Keratinocyte (primary cell): Measurements from ENCODE around the gene TLDC2. TPM values are rescaled to one million over a fixed set of nuclear protein-coding genes. Genes with fewer than 3 reads are reported as not detected.

Experiments
- DNase-seq: peaks from one replicate; pipeline ENCODE4 v3.0.0-alpha.2; 2011; ENCODE audit warnings: low read depth, missing footprints, low spot score
- FAIRE-seq: peaks from 2 replicates; lab custom pipeline; 2011; peaks lifted over from hg19 to GRCh38; lab: Jason Lieb, UNC
- H2AFZ ChIP-seq: 2 replicates; pipeline ENCODE4 v1.6.0; 2012; ENCODE audit warnings: low read length, control low read depth, inconsistent platforms; ENCODE audit not compliant: control insufficient read depth
- H3K27ac ChIP-seq: 2 replicates; pipeline ENCODE4 v1.5.1; 2011; ENCODE audit warnings: low read length; ENCODE audit not compliant: control insufficient read depth, insufficient read depth
- H3K27me3 ChIP-seq: 3 replicates; pipeline ENCODE4 v1.6.0; 2011; ENCODE audit warnings: low read length; ENCODE audit not compliant: control insufficient read depth, insufficient read depth; ENCODE audit errors: extremely low read depth
- H3K36me3 ChIP-seq, 2 experiments: 2 replicates in 1 of 2; 3 replicates in 1 of 2; pipeline ENCODE4 v1.5.1; 2011; ENCODE audit warnings: low read length in 2 of 2, mild to moderate bottlenecking in 1 of 2; ENCODE audit not compliant: control insufficient read depth in 2 of 2, insufficient read depth in 2 of 2; ENCODE audit errors: extremely low read depth in 1 of 2
- H3K4me1 ChIP-seq: 3 replicates; pipeline ENCODE4 v1.5.1; 2011; ENCODE audit warnings: low read length; ENCODE audit not compliant: control insufficient read depth, insufficient read depth; ENCODE audit errors: extremely low read depth
- H3K4me2 ChIP-seq: 3 replicates; pipeline ENCODE4 v1.6.0; 2011; ENCODE audit warnings: low read depth, low read length; ENCODE audit not compliant: control insufficient read depth, insufficient read depth; ENCODE audit errors: extremely low read depth
- H3K4me3 ChIP-seq, 3 experiments: fragments of 200-600 bp in 1 of 3; sonication (generic) in 1 of 3; 2 replicates in 2 of 3; 3 replicates in 1 of 3; pipeline ENCODE4 v1.5.1; 2011 to 2016; ENCODE audit warnings: low read length in 3 of 3, mild to moderate bottlenecking in 3 of 3, control low read depth in 2 of 3, inconsistent platforms in 1 of 3, low read depth in 1 of 3, mixed read lengths in 1 of 3, mixed run types in 1 of 3, moderate library complexity in 1 of 3; ENCODE audit not compliant: control insufficient read depth in 2 of 3, insufficient read depth in 2 of 3; ENCODE audit errors: extremely low read depth in 1 of 3
- H3K79me2 ChIP-seq: 2 replicates; pipeline ENCODE4 v1.6.0; 2012; ENCODE audit warnings: low read length; ENCODE audit not compliant: control insufficient read depth, insufficient read depth
- H3K9ac ChIP-seq: 3 replicates; pipeline ENCODE4 v1.6.0; 2011; ENCODE audit warnings: low read length; ENCODE audit not compliant: control insufficient read depth, insufficient read depth; ENCODE audit errors: extremely low read depth
- H3K9me1 ChIP-seq: 3 replicates; pipeline ENCODE4 v1.6.0; 2011; ENCODE audit warnings: low read length; ENCODE audit not compliant: control insufficient read depth, insufficient read depth; ENCODE audit errors: extremely low read depth
- H3K9me3 ChIP-seq: 2 replicates; pipeline ENCODE4 v1.5.1; 2012; ENCODE audit warnings: low read depth, low read length; ENCODE audit not compliant: control insufficient read depth
- H4K20me1 ChIP-seq: 3 replicates; pipeline ENCODE4 v1.6.0; 2011; ENCODE audit warnings: low read length; ENCODE audit not compliant: control insufficient read depth, insufficient read depth; ENCODE audit errors: extremely low read depth
- EZH2 ChIP-seq: IDR thresholded peaks from one replicate; pipeline ENCODE4 v1.6.1; 2012; ENCODE audit warnings: inconsistent platforms, mild to moderate bottlenecking, low read length, moderate library complexity
- dilution Hi-C: fragments of 300-500 bp; cut with MboI; formaldehyde crosslinking; loops from one replicate; pipeline ENCODE4 v1.7.0; 2020; ENCODE audit warnings: low sequenced_read_pairs; ENCODE audit not compliant: extremely low pct_ligation_motif_present
- polyA plus RNA-seq, 5 experiments: library from polyadenylated mRNA; depleted of rRNA in 3 of 5; stranded (reverse) in 3 of 5; stranded (forward) in 1 of 5; unstranded in 1 of 5; fragments of >200 nt; gene quantifications; 1 replicate in 1 of 5; 2 replicates in 3 of 5; 3 replicates in 1 of 5; pipeline versions ENCODE4 v1.2.1 to v1.2.3, GENCODE V29; 2011 to 2012; ENCODE audit warnings: missing spikeins in 2 of 5, low read depth in 1 of 5, low replicate concordance in 1 of 5
- TF ChIP-seq, protein P1 (sequence below), 3 experiments: IDR thresholded peaks in 1 of 3; conservative IDR thresholded peaks in 1 of 3; optimal IDR thresholded peaks in 1 of 3; 2 replicates in 2 of 3; 3 replicates in 1 of 3; pipeline versions ENCODE3 to v1.5.1; 2011; ENCODE audit warnings: low read length in 3 of 3, mild to moderate bottlenecking in 3 of 3, moderate library complexity in 2 of 3, control low read depth in 1 of 3, inconsistent platforms in 1 of 3; ENCODE audit not compliant: insufficient read depth in 2 of 3; ENCODE audit errors: extremely low read depth in 1 of 3

The TLDC2 gene
- polyA plus RNA-seq, 1 donor (not counting 4 experiments of a cell fraction or from before 2014, with no cell fraction given), result 0.34 TPM

DNA sequence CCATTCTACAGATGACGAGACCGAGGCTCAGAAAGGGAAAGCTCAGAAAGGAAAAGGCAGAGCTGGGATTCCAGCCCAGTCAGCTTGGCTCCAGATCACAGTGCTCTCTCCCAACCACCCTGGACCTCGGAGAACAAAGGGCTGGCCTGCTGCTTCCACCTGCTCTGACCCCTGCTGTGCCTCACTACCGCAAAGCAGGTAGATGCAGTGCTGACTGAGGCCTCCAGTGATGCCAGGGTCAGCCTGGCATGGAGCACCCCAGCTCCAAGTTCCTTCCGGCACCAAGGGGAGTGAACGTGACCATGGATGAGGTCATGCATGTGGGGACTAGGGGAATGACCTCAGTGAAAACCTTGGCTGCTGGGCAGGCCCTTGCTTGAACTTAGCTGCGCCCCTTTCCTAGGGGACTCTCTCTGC lies 20.7 kb upstream of the TLDC2 start:
- FAIRE-seq, result no peak
- peak overlapping the region; percentile 44 for H3K27ac ChIP-seq
- H2AFZ ChIP-seq, result no peak overlapping the region
- no peaks in the 10 kb centered on the region for H3K27me3 ChIP-seq
- H3K9me1 ChIP-seq, result peaks cover 10% of the 10 kb centered on the region
- DNase-seq, result no peak
- H3K4me3 ChIP-seq, result no peak overlapping the region
- H4K20me1 ChIP-seq, result peaks cover 4% of the 10 kb centered on the region
- H3K79me2 ChIP-seq, result peaks cover 90% of the 10 kb centered on the region
- H3K4me1 ChIP-seq, result peaks cover 64% of the 10 kb centered on the region
- dilution Hi-C loops, result no loop called here
- no peaks in the 10 kb centered on the region for H3K9me3 ChIP-seq
- no peak for TF ChIP-seq EZH2
- H3K9ac ChIP-seq, result no peak overlapping the region
- peaks cover 4 to 22% of the 10 kb centered on the region in 2 experiments for H3K36me3 ChIP-seq
- peak overlapping the region; percentile 52 for H3K4me2 ChIP-seq

DNA sequence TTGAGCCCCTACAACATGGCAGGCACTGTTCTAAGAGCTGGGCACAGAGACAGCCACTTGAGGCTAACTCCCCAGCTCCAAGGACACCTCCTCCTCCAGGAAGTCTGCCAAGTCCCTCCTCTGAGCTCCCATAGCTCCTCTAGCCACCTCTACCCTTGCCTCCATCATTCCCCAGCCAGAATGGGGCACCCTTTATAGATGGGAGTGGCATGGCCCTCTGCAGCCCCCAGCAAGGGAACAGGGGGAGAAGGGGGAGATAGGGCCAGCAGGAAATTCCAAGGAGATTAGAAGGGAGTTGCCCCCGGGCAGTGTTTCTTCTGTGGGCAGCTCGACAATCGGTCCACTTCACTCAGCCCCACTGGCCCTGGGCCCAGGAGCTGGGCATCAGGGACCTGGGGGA lies 19.7 kb upstream of the TLDC2 start:
- Histone ChIP-seq H3K9me1 (peaks cover 10% of the 10 kb centered on the region), H3K4me2 (peak overlapping the region; percentile 42), H3K4me1 (peaks cover 73% of the 10 kb centered on the region), H3K36me3 (peaks cover 3 to 22% of the 10 kb centered on the region in 2 experiments), H3K9me3 (no peaks in the 10 kb centered on the region), H3K79me2 (peaks cover 91% of the 10 kb centered on the region), H3K27me3 (no peaks in the 10 kb centered on the region), H4K20me1 (peaks cover 4% of the 10 kb centered on the region), H3K27ac (peak overlapping the region; percentile 32), H3K9ac (no peak overlapping the region), H2AFZ (no peak overlapping the region), H3K4me3 (no peak overlapping the region)
- TF ChIP-seq, protein P1, sequence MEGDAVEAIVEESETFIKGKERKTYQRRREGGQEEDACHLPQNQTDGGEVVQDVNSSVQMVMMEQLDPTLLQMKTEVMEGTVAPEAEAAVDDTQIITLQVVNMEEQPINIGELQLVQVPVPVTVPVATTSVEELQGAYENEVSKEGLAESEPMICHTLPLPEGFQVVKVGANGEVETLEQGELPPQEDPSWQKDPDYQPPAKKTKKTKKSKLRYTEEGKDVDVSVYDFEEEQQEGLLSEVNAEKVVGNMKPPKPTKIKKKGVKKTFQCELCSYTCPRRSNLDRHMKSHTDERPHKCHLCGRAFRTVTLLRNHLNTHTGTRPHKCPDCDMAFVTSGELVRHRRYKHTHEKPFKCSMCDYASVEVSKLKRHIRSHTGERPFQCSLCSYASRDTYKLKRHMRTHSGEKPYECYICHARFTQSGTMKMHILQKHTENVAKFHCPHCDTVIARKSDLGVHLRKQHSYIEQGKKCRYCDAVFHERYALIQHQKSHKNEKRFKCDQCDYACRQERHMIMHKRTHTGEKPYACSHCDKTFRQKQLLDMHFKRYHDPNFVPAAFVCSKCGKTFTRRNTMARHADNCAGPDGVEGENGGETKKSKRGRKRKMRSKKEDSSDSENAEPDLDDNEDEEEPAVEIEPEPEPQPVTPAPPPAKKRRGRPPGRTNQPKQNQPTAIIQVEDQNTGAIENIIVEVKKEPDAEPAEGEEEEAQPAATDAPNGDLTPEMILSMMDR (optimal IDR thresholded peaks at IDR 0.05 in 1 of 3, IDR thresholded peaks at IDR 0.05 in 1 of 3, conservative IDR thresholded peaks at IDR 0.05 in 1 of 3; ENCODE audit: extremely low read depth in 1 of 3, insufficient read depth in 2 of 3, low read length in 3 of 3), result no peak
- no peak for TF ChIP-seq EZH2
- dilution Hi-C loops, result no loop called here
- FAIRE-seq (peak; percentile 17), DNase-seq (no peak)
